ENCODE results near the gene ALPI.

GRCh38 chr2:232505856-232506255, 49.9 kb downstream of the ALPI start:
- TF ChIP-seq, protein P1, sequence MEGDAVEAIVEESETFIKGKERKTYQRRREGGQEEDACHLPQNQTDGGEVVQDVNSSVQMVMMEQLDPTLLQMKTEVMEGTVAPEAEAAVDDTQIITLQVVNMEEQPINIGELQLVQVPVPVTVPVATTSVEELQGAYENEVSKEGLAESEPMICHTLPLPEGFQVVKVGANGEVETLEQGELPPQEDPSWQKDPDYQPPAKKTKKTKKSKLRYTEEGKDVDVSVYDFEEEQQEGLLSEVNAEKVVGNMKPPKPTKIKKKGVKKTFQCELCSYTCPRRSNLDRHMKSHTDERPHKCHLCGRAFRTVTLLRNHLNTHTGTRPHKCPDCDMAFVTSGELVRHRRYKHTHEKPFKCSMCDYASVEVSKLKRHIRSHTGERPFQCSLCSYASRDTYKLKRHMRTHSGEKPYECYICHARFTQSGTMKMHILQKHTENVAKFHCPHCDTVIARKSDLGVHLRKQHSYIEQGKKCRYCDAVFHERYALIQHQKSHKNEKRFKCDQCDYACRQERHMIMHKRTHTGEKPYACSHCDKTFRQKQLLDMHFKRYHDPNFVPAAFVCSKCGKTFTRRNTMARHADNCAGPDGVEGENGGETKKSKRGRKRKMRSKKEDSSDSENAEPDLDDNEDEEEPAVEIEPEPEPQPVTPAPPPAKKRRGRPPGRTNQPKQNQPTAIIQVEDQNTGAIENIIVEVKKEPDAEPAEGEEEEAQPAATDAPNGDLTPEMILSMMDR (IDR thresholded peaks at IDR 0.05): no peak
- no peak for TF ChIP-seq POLR2A (IDR thresholded peaks at IDR 0.05)

All from esophagus squamous epithelium (tissue), 4 donors.